Esophagus squamous epithelium (tissue), 4 donors: ENCODE results near the gene RALGPS1.

Experiments used
- POLR2A ChIP-seq, 4 donors: fragments of 450-650 bp; IDR thresholded peaks; one replicate each; pipeline ENCODE4 v1.6.1; 2017; ENCODE audit warnings: antibody characterized with exemption in 4 of 4, mild to moderate bottlenecking in 4 of 4, moderate library complexity in 3 of 4
- TF ChIP-seq, protein P1 (sequence below), 6 experiments: fragments of 450-650 bp in 4 of 6; fragments of 200-600 bp in 2 of 6; sonication (generic) in 2 of 6; IDR thresholded peaks; one replicate each; pipeline ENCODE4 v1.5.1; 2016 to 2019; ENCODE audit warnings: antibody characterized with exemption in 6 of 6, mild to moderate bottlenecking in 4 of 6, moderate library complexity in 4 of 6

DNA sequence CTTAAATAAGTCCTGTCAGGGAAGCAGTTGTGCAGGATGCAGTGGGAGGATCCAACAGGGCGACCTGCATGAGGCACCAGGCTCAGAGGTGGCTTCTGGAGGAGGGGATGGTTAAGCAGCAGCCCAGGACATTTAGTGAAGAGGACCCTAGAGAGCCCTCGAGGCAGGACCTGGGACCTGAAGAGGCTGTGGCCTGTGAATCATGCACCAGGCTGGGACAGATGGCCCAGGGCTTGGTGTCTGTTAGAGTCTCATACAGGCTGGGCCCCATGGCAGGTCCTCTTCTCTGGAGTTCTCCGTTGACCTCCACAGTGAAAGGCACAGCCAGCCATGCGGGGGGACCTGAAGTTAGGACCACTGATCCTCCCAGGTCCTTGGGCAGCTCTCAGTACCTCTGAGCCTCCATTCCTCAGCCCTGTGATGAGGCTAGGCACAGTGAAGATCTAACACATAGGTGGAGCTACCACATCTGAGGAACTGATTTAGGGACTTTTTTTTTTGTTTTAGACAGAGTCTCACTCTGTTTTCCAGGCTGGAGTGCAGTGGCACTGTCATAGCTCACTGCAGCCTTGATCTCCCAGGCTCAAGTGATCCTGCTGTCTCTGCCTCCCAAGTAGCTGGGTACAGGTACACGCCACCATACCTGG, 289.2 kb downstream of the RALGPS1 start:
- TF ChIP-seq POLR2A (IDR thresholded peaks at IDR 0.05): no peak
- TF ChIP-seq, protein P1, sequence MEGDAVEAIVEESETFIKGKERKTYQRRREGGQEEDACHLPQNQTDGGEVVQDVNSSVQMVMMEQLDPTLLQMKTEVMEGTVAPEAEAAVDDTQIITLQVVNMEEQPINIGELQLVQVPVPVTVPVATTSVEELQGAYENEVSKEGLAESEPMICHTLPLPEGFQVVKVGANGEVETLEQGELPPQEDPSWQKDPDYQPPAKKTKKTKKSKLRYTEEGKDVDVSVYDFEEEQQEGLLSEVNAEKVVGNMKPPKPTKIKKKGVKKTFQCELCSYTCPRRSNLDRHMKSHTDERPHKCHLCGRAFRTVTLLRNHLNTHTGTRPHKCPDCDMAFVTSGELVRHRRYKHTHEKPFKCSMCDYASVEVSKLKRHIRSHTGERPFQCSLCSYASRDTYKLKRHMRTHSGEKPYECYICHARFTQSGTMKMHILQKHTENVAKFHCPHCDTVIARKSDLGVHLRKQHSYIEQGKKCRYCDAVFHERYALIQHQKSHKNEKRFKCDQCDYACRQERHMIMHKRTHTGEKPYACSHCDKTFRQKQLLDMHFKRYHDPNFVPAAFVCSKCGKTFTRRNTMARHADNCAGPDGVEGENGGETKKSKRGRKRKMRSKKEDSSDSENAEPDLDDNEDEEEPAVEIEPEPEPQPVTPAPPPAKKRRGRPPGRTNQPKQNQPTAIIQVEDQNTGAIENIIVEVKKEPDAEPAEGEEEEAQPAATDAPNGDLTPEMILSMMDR (IDR thresholded peaks at IDR 0.05): no peak
